Endothelial cell (in vitro differentiated cells): ENCODE results near the gene MANEAL. TPM values are rescaled to one million over a fixed set of nuclear protein-coding genes. Genes with fewer than 3 reads are reported as not detected.

Source experiments
- DNase-seq: peaks from one replicate; pipeline ENCODE4 v3.0.0; 2021; ENCODE audit warnings: low spot score
- H3K27ac Mint-ChIP-seq: one replicate; pipeline ENCODE4 v1.8.0; 2021; ENCODE audit warnings: mixed read lengths, inconsistent platforms; ENCODE audit not compliant: unreplicated experiment
- H3K27me3 Mint-ChIP-seq: one replicate; pipeline ENCODE4 v1.8.0; 2021; ENCODE audit warnings: mild to moderate bottlenecking, moderate library complexity, mixed read lengths, inconsistent platforms; ENCODE audit not compliant: unreplicated experiment
- H3K36me3 Mint-ChIP-seq: one replicate; pipeline ENCODE4 v1.8.0; 2021; ENCODE audit warnings: mild to moderate bottlenecking, low read depth, mixed read lengths, inconsistent platforms; ENCODE audit not compliant: unreplicated experiment
- H3K4me1 Mint-ChIP-seq: one replicate; pipeline ENCODE4 v1.8.0; 2021; ENCODE audit warnings: mild to moderate bottlenecking, mixed read lengths, inconsistent platforms; ENCODE audit not compliant: unreplicated experiment
- H3K4me3 Mint-ChIP-seq: one replicate; pipeline ENCODE4 v1.8.0; 2021; ENCODE audit warnings: mild to moderate bottlenecking, mixed read lengths, inconsistent platforms; ENCODE audit not compliant: unreplicated experiment
- H3K9me3 Mint-ChIP-seq: one replicate; pipeline ENCODE4 v1.8.0; 2021; ENCODE audit warnings: mixed read lengths, inconsistent platforms; ENCODE audit not compliant: unreplicated experiment
- CTCF ChIP-seq: fragments of 200-600 bp; sonication (generic); IDR thresholded peaks from one replicate; pipeline ENCODE4 v1.5.0; 2021; ENCODE audit warnings: antibody characterized with exemption; ENCODE audit not compliant: unreplicated experiment
- total RNA-seq: library from RNA; stranded (reverse); fragmentation: NEBNext Ultra II Directional; extraction: Animal tissue kit (Norgen Biotek cat#: 25700); gene quantifications from one replicate; pipeline ENCODE4 v1.2.1, GENCODE V29; 2021; ENCODE audit not compliant: unreplicated experiment

The MANEAL gene
- total RNA-seq, 1 donor from 2014 or later, result 0.36 TPM

DNA sequence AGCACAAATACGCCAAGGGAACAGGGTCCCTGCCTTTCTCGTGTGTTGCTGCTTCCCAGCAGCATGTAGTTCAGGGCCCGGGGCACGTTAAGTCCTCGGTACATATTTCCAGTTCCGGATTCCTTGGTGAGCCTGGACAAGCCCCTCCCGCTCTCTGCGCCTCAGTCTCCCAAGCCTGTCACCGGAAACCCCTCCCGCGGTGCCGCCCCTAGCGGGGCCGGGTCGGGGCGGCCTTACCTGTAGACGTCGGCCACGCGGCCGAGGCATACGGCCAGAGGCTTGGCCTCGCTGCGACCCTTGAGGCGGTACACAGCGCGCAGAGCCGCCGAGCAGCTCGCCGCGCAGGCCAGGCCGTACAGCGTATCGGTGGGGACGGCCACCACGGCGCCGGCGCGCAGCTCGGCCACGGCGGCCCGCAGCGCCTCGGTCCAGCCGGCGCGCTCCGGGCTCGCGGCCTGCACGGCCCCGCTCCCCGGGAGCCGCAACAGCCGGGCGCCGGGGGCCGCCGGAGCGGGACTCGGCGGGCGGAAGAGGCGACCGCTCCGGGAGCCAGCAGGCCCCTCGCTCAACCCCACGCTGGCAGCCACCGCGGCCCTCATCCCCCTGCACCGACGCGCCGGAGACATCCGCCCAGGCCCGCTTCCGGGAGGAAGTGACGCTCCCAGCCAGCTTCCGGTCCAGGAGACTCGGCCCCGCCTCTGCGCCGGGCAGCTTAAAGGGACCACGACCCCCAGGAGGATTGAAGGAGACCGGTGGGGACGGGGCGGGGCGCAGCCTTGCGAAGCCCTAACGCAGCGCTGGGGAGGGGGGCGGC lies 14.1 kb downstream of the MANEAL start, which contains the start of the genes C1orf122 and YRDC:
TSS of gene C1orf122 (plus strand) at position 236 of the 814 bp plus-strand sequence. CDS start 615 bp downstream, outside the sequence.
TSS of gene YRDC (minus strand) at position 654 of the 814 bp plus-strand sequence. CDS start at position 626, 28 bp downstream.
- DNase-seq, result peak; percentile 94
- H3K36me3 Mint-ChIP-seq, result peaks cover 30% of the 10 kb centered on the region
- no peak for TF ChIP-seq CTCF

GRCh38 chr1:37808369-37809319 lies 15.0 kb downstream of the MANEAL start:
- Mint-ChIP-seq H3K4me3 (peak overlapping the region; percentile 94), H3K27me3 (peaks cover 2% of the 10 kb centered on the region), H3K4me1 (peaks cover 9% of the 10 kb centered on the region), H3K9me3 (no peaks in the 10 kb centered on the region), H3K27ac (peak overlapping the region; percentile 89), H3K36me3 (peaks cover 22% of the 10 kb centered on the region)
- no peak for TF ChIP-seq CTCF
- DNase-seq, result peak; percentile 75

More for the DNA sequence above, 14.1 kb downstream of the MANEAL start, which contains the start of the genes C1orf122 and YRDC:
- peak within 1 kb of the TSS; percentile 94 for H3K4me3 Mint-ChIP-seq
- H3K9me3 Mint-ChIP-seq, result no peaks in the 10 kb centered on the region
- peaks cover 2% of the 10 kb centered on the region for H3K27me3 Mint-ChIP-seq
- H3K4me1 Mint-ChIP-seq, result peaks cover 9% of the 10 kb centered on the region
- H3K27ac Mint-ChIP-seq, result peak within 1 kb of the TSS; percentile 89

DNA sequence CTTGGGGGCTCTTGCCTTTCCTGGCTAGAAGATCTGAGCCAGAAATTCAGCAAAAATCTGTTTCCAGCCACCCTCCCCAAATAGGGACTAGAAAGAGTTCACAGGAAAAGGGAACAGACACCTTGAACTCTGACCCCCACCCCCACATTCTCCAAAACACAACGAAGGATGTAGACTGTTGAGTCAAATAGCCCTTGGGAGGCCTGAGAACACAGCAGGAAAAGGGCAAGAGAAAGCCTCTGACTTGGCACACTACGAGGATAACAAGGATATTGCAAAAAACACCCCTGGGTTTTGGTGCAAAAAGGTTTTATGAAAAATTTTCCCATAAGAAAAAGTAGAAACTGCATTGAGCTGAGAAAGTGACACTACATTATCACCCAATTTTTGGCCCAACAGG lies 16.3 kb downstream of the MANEAL start:
- no peaks in the 10 kb centered on the region for H3K9me3 Mint-ChIP-seq
- peaks cover 2% of the 10 kb centered on the region for H3K27me3 Mint-ChIP-seq
- no peak for TF ChIP-seq CTCF
- H3K36me3 Mint-ChIP-seq, result peaks cover 21% of the 10 kb centered on the region
- H3K4me1 Mint-ChIP-seq, result peaks cover 9% of the 10 kb centered on the region
- no peak for DNase-seq
- H3K4me3 Mint-ChIP-seq, result no peak overlapping the region
- H3K27ac Mint-ChIP-seq, result no peak overlapping the region

- peak; percentile 81 for TF ChIP-seq CTCF
- Mint-ChIP-seq H3K9me3 (no peaks in the 10 kb centered on the region), H3K4me3 (no peak overlapping the region), H3K27ac (no peak overlapping the region), H3K4me1 (peaks cover 9% of the 10 kb centered on the region), H3K27me3 (peaks cover 2% of the 10 kb centered on the region), H3K36me3 (peaks cover 17% of the 10 kb centered on the region)
- peak; percentile 81 for DNase-seq
Observed at GRCh38 chr1:37811027-37811655, 17.5 kb downstream of the MANEAL start.
